GM12878 (cell line): ENCODE results near the gene SGMS1. TPM values are rescaled to one million over a fixed set of nuclear protein-coding genes. Genes with fewer than 3 reads are reported as not detected.

Experiments
- ATAC-seq: fragments of 200-7000 bp; cut with Tn5 transposase; 3 replicates; pipeline ENCODE4 v1.9.1; 2020; ENCODE audit warnings: mild to moderate bottlenecking, moderate library complexity
- BruUV-seq: library from RNA; stranded (reverse); fragments of 400-500 nt; replicated peaks from 2 replicates; lab custom pipeline; 2021; lab: Mats Ljungman, UMichigan
- CTCF ChIA-PET: fragments of 300-600 bp; sonication (Branson Sonifier 250); formaldehyde crosslinking; extraction: SDS; loops from one replicate; lab custom pipeline; 2021; ENCODE audit warnings: inconsistent platforms; lab: Yijun Ruan, JAX
- POLR2A ChIA-PET: fragments of 350-600 bp; formaldehyde crosslinking; extraction: SDS; loops from one replicate; lab custom pipeline; 2021; ENCODE audit warnings: inconsistent platforms; lab: Charles Lee
- RAD21 ChIA-PET: fragments of 300-600 bp; sonication (Branson Sonifier 250); formaldehyde crosslinking; loops from one replicate; lab custom pipeline; 2023; ENCODE audit warnings: antibody characterized with exemption; ENCODE audit not compliant: unreplicated experiment; lab: Charles Lee
- SMC1A ChIA-PET: fragments of 300-600 bp; sonication (Branson Sonifier 250); formaldehyde crosslinking; loops from one replicate; lab custom pipeline; 2023; ENCODE audit not compliant: unreplicated experiment, uncharacterized antibody; lab: Charles Lee
- DNase-seq: peaks from one replicate; pipeline ENCODE4 v3.0.0-alpha.2; 2011; ENCODE audit warnings: low read depth, low spot score
- FAIRE-seq: peaks from 3 replicates; lab custom pipeline; 2011; peaks lifted over from hg19 to GRCh38; lab: Jason Lieb, UNC
- H2AFZ ChIP-seq: 2 replicates; pipeline ENCODE4 v1.6.0; 2011; ENCODE audit warnings: low read depth, low read length, control low read depth; ENCODE audit not compliant: control insufficient read depth
- H3K27ac ChIP-seq: 2 replicates; pipeline ENCODE4 v1.5.1; 2011; ENCODE audit warnings: control low read depth; ENCODE audit not compliant: control insufficient read depth, insufficient read depth
- H3K27me3 ChIP-seq, 2 experiments: replicated peaks in 1 of 2; 2 replicates each; pipeline versions ENCODE4 v1.6.0 to v1.6.1; 2011; ENCODE audit warnings: low read length in 1 of 2; ENCODE audit not compliant: control insufficient read depth in 2 of 2, insufficient read depth in 2 of 2
- H3K36me3 ChIP-seq, 2 experiments: 2 replicates each; pipeline ENCODE4 v1.5.1; 2011; ENCODE audit warnings: low read length in 1 of 2; ENCODE audit not compliant: control insufficient read depth in 2 of 2, insufficient read depth in 2 of 2
- H3K4me1 ChIP-seq: 2 replicates; pipeline ENCODE4 v1.6.1; 2011; ENCODE audit warnings: mild to moderate bottlenecking, low read length, moderate library complexity, mixed read lengths; ENCODE audit not compliant: control insufficient read depth, insufficient read depth
- H3K4me2 ChIP-seq: 2 replicates; pipeline ENCODE4 v1.6.0; 2011; ENCODE audit warnings: control low read depth; ENCODE audit not compliant: control insufficient read depth, insufficient read depth
- H3K4me3 ChIP-seq: fragments of 200-600 bp; sonication (generic); 2 replicates; pipeline ENCODE4 v1.5.1; 2016
- H3K79me2 ChIP-seq: 2 replicates; pipeline ENCODE4 v1.6.0; 2011; ENCODE audit warnings: low read length; ENCODE audit not compliant: control insufficient read depth, insufficient read depth
- H3K9ac ChIP-seq: 2 replicates; pipeline ENCODE4 v1.8.0; 2011; ENCODE audit warnings: low read length, control low read depth, mixed read lengths; ENCODE audit not compliant: control insufficient read depth, insufficient read depth
- H3K9me3 ChIP-seq: replicated peaks from 3 replicates; pipeline ENCODE4 v1.5.1; 2011; ENCODE audit warnings: mild to moderate bottlenecking, low read length; ENCODE audit not compliant: control insufficient read depth, insufficient read depth
- H4K20me1 ChIP-seq: 2 replicates; pipeline ENCODE4 v1.6.0; 2011; ENCODE audit not compliant: control insufficient read depth, insufficient read depth
- BCL3 ChIP-seq: IDR thresholded peaks from 2 replicates; pipeline ENCODE4 v1.6.1; 2011; ENCODE audit warnings: borderline replicate concordance, low read depth, mild to moderate bottlenecking, moderate library complexity, low read length; ENCODE audit not compliant: insufficient read depth, poor library complexity, severe bottlenecking
- BRCA1 ChIP-seq: IDR thresholded peaks from 2 replicates; pipeline ENCODE4 v1.6.1; 2011; ENCODE audit warnings: low read depth, low read length, improper control_type of control experiment
- CTCF ChIP-seq, 3 experiments: IDR thresholded peaks in 2 of 3; conservative IDR thresholded peaks in 1 of 3; 2 replicates each; pipeline ENCODE4 v1.5.1; 2011; ENCODE audit warnings: low read depth in 3 of 3, low read length in 3 of 3, mild to moderate bottlenecking in 3 of 3, control low read depth in 2 of 3, moderate library complexity in 2 of 3, inconsistent platforms in 1 of 3, mixed read lengths in 1 of 3; ENCODE audit not compliant: control insufficient read depth in 2 of 3, insufficient read depth in 1 of 3; ENCODE audit errors: extremely low read depth in 1 of 3
- FOXM1 ChIP-seq: IDR thresholded peaks from 2 replicates; pipeline ENCODE4 v1.6.1; 2012; ENCODE audit warnings: low read depth, mild to moderate bottlenecking, inconsistent platforms, low read length, moderate library complexity
- GABPA ChIP-seq: IDR thresholded peaks from 2 replicates; pipeline ENCODE4 v1.6.1; 2014; ENCODE audit warnings: antibody characterized with exemption, low read depth, mild to moderate bottlenecking, inconsistent platforms
- JUNB ChIP-seq: IDR thresholded peaks from 2 replicates; pipeline ENCODE4 v1.6.1; 2016; ENCODE audit warnings: antibody characterized with exemption, mild to moderate bottlenecking
- KDM1A ChIP-seq: fragments of 200-600 bp; sonication (generic); IDR thresholded peaks from 2 replicates; pipeline ENCODE4 v1.6.1; 2016; ENCODE audit warnings: borderline replicate concordance
- POLR2A ChIP-seq: IDR thresholded peaks from 2 replicates; pipeline ENCODE4 v1.6.1; 2011; ENCODE audit warnings: low read depth, mild to moderate bottlenecking, low read length
- POLR2AphosphoS2 ChIP-seq: IDR thresholded peaks from 2 replicates; pipeline ENCODE4 v1.6.1; 2011; ENCODE audit warnings: low read depth, mild to moderate bottlenecking, low read length, improper control_type of control experiment, moderate library complexity
- POU2F2 ChIP-seq: IDR thresholded peaks from 3 replicates; pipeline ENCODE4 v1.6.1; 2011; ENCODE audit warnings: low read depth, mild to moderate bottlenecking, low read length, borderline replicate concordance
- RB1 ChIP-seq: fragments of 450-650 bp; formaldehyde crosslinking; IDR thresholded peaks from 2 replicates; pipeline ENCODE4 v1.6.1; 2017; ENCODE audit warnings: mild to moderate bottlenecking, borderline replicate concordance
- SMAD1 ChIP-seq: fragments of 450-650 bp; IDR thresholded peaks from 2 replicates; pipeline ENCODE4 v1.6.1; 2018; ENCODE audit warnings: mild to moderate bottlenecking, low read depth; ENCODE audit not compliant: partially characterized antibody
- SMC3 ChIP-seq: IDR thresholded peaks from 2 replicates; pipeline ENCODE4 v1.6.1; 2011; ENCODE audit warnings: low read length, improper control_type of control experiment, borderline replicate concordance
- TAF1 ChIP-seq: IDR thresholded peaks from 2 replicates; pipeline ENCODE4 v1.6.1; 2011; ENCODE audit warnings: mild to moderate bottlenecking, low read depth, low read length, borderline replicate concordance
- TCF12 ChIP-seq: IDR thresholded peaks from 2 replicates; pipeline ENCODE4 v1.6.1; 2011; ENCODE audit warnings: low read depth, mild to moderate bottlenecking, low read length
- YBX1 ChIP-seq: fragments of 450-650 bp; IDR thresholded peaks from 2 replicates; pipeline ENCODE4 v1.6.1; 2016; ENCODE audit warnings: antibody characterized with exemption
- ZNF622 ChIP-seq: fragments of 450-650 bp; IDR thresholded peaks from 2 replicates; pipeline ENCODE4 v1.6.1; 2017; ENCODE audit warnings: mild to moderate bottlenecking, inconsistent platforms
- ZZZ3 ChIP-seq: IDR thresholded peaks from 2 replicates; pipeline ENCODE4 v1.6.1; 2011; ENCODE audit warnings: low read depth; ENCODE audit not compliant: control insufficient read depth, insufficient read length
- WGBS: methylation state at CpG from one replicate; pipeline ENCODE4 v1.1.6; 2016; ENCODE audit warnings: low lambda C conversion rate; ENCODE audit not compliant: insufficient replicate concordance, insufficient coverage; ENCODE audit errors: missing lambda C conversion rate; 5-methylcytosine and 5-hydroxymethylcytosine counted together
- in situ Hi-C: fragments of 300-500 bp; cut with MboI; formaldehyde crosslinking; loops from 9 replicates; pipeline ENCODE4 v1.14.3; 2018; ENCODE audit warnings: mixed read lengths
- intact Hi-C: fragments of 100-400 bp; cut with micrococcal nuclease; formaldehyde crosslinking; loops from one replicate; pipeline ENCODE4 v1.14.2; 2022; ENCODE audit not compliant: unreplicated experiment
- polyA plus RNA-seq, 11 experiments: library from polyadenylated mRNA; depleted of rRNA in 4 of 11; unstranded in 6 of 11; stranded (reverse) in 5 of 11; fragments of >200 nt; fragmentation: Nextera tagmentation in 4 of 11; fragmentation: Illumina TruSeq in 1 of 11; extraction: Ambion mirVana in 4 of 11; extraction: Trizol in 1 of 11; gene quantifications; 1 replicate in 1 of 11; 2 replicates in 10 of 11; pipeline versions ENCODE4 v1.2.1 to v1.2.3, GENCODE V29; 2011 to 2016; ENCODE audit warnings: inconsistent platforms in 2 of 11, missing spikeins in 2 of 11, low read depth in 1 of 11
- total RNA-seq, 4 experiments: library from RNA; depleted of rRNA in 3 of 4; stranded (reverse); fragments of >200 nt in 3 of 4; fragmentation: Illumina TruSeq in 1 of 4; extraction: Trizol in 1 of 4; gene quantifications; 2 replicates each; pipeline versions ENCODE4 v1.2.1 to v1.2.3, GENCODE V29; 2013 to 2021
- TF ChIP-seq, protein P1 (sequence below): fragments of 450-650 bp; IDR thresholded peaks from 2 replicates; pipeline ENCODE4 v1.6.1; 2017; ENCODE audit warnings: mild to moderate bottlenecking, moderate library complexity

SGMS1 gene
- total and polyA plus RNA-seq, 10 of the 15 experiments (the other 5 are each of a cell fraction or from before 2014, with no cell fraction given): 1.4 to 14.5 (median 4.9) TPM

DNA sequence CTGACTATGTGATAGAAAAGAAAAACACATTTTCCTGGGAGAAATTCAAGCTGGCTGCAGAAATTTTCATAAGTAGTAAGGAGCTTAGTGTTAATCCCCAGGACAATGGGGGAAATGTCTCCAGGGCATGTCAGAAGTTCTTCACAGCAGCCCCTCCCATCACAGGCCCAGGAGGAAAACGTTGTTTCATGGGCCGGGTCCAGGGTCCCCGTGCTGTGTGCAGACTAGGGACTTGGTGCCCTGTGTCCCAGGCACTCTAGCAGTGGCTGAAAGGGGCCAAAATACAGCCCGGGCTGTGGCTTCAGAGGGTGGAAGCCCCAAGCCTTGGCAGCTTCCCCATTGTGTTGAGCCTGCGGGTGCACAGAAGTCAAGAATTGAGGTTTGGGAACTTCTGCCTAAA is 273.4 kb downstream of the SGMS1 start:
- Histone ChIP-seq H4K20me1 (no peaks in the 10 kb centered on the region), H3K27me3 (no peaks in the 10 kb centered on the region), H3K4me1 (peaks cover 3% of the 10 kb centered on the region; the same call in 1 of the 2 replicates), H2AFZ (no peak overlapping the region), H3K27ac (no peak overlapping the region), H3K9ac (no peak overlapping the region), H3K4me3 (no peak overlapping the region), H3K9me3 (peaks cover 25% of the 10 kb centered on the region), H3K4me2 (no peak overlapping the region), H3K79me2 (peaks cover 29% of the 10 kb centered on the region), H3K36me3 (no peaks in the 10 kb centered on the region; a peak in 1 of 4 replicates)
- RAD21 ChIA-PET: no interaction called here
- BruUV-seq: no TSS peak
- ATAC-seq: no peak
- intact Hi-C loops (no loop called here), in situ Hi-C loops (no loop called here)
- 77% methylated on average over 5 of the region's 5 CpGs for WGBS
- CTCF ChIA-PET: interaction anchor here (0.6 to 3.0 kb wide), 2 partner anchors 17 to 105 kb away, joined by 3 to 7 read pairs; no protein-coding TSS in a partner anchor
- DNase-seq: no peak
- no peak for FAIRE-seq
- POLR2A ChIA-PET: no interaction called here
- TF ChIP-seq KDM1A: no peak
- TF ChIP-seq CTCF (IDR thresholded peaks at IDR 0.05 in 2 of 3, conservative IDR thresholded peaks at IDR 0.05 in 1 of 3; ENCODE audit: control insufficient read depth in 2 of 3, extremely low read depth in 1 of 3, insufficient read depth in 1 of 3, low read depth in 3 of 3, low read length in 3 of 3): no peak
- no peak for TF ChIP-seq YBX1
- TF ChIP-seq JUNB: no peak
- TF ChIP-seq ZNF622: no peak
- TF ChIP-seq RB1: no peak
- no peak for TF ChIP-seq SMC3
- no peak for TF ChIP-seq TAF1
- TF ChIP-seq, protein P1, sequence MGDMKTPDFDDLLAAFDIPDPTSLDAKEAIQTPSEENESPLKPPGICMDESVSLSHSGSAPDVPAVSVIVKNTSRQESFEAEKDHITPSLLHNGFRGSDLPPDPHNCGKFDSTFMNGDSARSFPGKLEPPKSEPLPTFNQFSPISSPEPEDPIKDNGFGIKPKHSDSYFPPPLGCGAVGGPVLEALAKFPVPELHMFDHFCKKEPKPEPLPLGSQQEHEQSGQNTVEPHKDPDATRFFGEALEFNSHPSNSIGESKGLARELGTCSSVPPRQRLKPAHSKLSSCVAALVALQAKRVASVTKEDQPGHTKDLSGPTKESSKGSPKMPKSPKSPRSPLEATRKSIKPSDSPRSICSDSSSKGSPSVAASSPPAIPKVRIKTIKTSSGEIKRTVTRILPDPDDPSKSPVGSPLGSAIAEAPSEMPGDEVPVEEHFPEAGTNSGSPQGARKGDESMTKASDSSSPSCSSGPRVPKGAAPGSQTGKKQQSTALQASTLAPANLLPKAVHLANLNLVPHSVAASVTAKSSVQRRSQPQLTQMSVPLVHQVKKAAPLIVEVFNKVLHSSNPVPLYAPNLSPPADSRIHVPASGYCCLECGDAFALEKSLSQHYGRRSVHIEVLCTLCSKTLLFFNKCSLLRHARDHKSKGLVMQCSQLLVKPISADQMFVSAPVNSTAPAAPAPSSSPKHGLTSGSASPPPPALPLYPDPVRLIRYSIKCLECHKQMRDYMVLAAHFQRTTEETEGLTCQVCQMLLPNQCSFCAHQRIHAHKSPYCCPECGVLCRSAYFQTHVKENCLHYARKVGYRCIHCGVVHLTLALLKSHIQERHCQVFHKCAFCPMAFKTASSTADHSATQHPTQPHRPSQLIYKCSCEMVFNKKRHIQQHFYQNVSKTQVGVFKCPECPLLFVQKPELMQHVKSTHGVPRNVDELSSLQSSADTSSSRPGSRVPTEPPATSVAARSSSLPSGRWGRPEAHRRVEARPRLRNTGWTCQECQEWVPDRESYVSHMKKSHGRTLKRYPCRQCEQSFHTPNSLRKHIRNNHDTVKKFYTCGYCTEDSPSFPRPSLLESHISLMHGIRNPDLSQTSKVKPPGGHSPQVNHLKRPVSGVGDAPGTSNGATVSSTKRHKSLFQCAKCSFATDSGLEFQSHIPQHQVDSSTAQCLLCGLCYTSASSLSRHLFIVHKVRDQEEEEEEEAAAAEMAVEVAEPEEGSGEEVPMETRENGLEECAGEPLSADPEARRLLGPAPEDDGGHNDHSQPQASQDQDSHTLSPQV: no peak
- TF ChIP-seq ZZZ3: no peak
- TF ChIP-seq BRCA1: no peak
- TF ChIP-seq POU2F2: no peak
- TF ChIP-seq POLR2AphosphoS2: no peak
- no peak for TF ChIP-seq POLR2A
- TF ChIP-seq SMAD1: no peak
- TF ChIP-seq FOXM1: no peak
- TF ChIP-seq GABPA: no peak
- no peak for TF ChIP-seq TCF12
- no peak for TF ChIP-seq BCL3
- SMC1A ChIA-PET: interaction anchor here (1.0 kb wide), 1 partner anchor 66 kb away, joined by 3 read pairs; no protein-coding TSS in a partner anchor
